Anterior cingulate cortex (tissue), 58 donors: ENCODE measurements around the gene D2HGDH.
A peak's percentile ranks its signal among the peaks of the same experiment; 100 is the strongest.

Experiments
- DNase-seq, 58 donors: peaks; one replicate each; lab custom pipeline; 2025; lab: John Stamatoyannopoulos, UW

D2HGDH gene

DNA sequence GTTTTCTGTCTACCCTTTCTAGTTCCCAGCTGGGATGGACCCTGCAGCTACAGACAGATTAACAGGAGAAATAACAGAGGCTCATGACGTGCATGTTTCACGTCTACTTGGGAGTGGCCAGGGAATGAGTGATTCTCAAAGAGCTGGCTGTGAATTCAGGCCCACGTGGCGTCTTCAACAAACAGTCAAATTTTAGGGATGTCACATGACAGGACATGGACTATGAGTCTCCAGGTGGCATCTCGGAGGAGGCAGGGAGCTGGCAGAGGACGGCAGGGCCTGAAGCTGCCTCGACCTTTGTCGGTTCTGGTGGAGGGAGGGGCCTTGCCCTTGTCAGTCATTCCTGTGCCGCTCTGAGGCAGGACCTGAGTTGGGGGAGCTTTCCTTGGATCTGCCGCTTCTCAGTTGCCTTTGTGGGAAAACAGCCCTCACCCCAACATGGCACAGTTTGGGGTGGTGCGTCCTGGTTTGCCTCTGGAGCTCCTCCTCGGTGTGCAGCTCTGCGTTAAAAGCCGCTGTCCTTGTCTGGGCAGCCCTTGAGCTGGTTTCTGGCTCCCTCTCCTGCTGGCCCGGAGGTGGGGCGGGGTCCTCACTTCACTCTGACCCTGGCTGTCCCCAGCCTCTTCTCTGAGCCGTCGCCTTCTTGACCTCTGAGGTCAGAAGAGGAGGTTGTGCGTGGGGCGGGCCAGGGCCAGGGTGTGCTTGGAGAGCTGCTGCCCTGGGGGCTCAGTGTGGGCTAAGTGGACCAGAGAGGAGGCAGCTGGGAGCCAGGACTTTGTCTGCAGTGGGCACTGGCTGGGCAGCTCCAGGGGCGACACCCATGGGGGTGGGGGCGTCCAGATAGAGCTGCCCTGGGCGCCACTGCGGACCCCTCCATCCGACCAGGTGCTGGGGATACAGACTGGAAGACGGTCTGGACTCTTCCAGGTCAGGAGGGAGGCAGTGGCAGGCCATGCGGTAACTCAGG, 30.1 kb downstream of the D2HGDH start:
- DNase-seq = no peak

- DNase-seq = no peak
Measured at GRCh38 chr2:241767464-241768250, 33.2 kb downstream of the D2HGDH start.

DNA sequence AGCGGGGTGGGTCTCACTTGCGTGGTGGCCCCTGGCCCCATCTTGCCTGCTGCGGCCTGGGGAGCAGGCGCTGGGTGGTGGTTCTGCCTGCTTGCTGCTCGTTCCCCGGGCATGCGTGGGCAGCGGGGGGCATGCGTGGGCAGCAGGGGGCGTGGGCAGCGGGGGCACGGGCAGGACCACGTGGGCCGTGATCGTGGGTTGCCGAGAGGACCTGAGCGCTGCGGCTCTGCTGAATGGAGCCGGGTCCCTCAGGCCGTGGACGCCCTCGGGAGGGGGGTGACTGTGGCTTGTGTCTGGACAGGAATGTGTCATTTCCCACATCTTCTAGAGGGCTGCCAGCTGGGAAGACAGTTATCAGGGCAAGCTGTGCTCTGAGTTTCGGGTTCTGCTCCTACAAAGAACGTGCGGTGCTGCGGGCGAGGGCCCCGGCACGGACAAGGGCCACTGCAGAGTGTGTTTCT, 33.9 kb downstream of the D2HGDH start:
- no peak for DNase-seq

DNA sequence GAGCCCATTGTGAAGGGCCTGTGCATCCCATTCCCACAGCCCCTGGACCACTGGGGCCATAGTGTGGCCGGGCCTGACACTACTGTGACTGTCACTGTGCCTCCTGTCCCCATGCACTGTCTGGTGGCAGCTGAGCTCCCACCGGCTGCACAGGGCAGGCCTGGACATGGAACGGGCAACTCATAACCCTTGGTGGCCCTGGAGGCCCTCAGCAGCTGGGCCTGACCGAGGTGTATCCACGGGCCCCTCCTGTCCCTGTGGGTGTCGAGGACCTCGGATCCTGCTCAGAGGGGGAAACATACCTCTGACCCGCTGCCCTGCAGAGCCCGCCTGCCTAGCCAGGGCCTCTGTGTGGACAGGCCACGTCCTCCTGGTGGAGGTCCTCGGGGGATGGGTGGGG, 34.4 kb downstream of the D2HGDH start:
- DNase-seq = no peak

DNA sequence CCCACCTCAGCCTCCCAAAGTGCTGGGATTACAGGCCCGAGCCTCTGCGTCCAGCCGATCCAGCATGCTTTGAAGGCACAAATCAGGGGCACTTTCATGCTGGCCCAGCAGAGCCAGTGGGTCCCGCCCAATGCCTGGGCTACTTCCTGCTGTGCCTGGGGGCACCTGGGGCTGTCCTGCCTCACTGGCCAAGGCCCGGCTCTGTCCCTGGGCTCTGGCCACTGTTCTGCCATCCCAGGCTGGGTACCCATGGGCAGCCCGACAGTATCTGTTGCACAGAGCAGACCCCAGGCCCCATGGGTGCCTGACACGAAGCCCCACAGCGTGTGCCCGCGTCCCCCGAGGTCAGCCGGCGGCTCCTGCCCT, 35.4 kb downstream of the D2HGDH start:
- no peak for DNase-seq

DNA sequence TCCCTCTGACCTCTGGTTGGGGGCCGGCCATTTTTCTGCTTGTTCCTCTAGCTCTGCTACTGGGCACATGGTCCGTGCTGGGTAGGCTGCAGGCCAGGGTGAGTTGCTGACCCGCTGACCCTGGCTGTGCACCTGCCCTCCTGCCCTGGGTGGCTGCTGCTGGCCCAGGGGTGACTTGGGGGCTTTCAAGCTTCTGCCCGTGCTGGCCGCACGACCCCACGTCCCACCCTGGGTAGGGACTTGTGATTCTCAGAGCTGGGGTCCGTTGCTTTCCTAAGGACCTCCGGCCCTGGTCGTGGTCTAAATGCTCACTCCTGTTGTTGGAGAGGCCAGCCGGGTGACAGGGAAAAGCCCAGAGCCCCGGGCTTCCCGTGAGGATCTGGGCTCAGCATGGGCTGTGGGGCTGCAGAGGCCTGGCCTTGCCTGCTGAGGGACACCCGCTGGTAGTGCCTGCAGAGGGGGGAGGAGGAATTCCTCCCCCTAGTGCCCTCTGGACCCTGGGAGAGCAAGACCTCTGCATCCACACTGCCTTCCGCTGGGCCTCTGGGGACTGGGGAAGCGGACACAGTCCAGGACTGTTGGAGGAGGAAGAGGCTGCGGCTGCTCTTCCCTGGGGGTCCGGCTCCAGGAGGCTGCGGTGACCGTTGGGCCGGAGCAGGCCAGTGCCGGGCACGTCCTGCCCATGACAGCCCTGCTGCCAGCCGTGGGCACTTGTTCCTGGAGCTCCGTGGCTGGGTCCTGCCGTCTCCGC, 35.9 kb downstream of the D2HGDH start:
- no peak for DNase-seq

DNA sequence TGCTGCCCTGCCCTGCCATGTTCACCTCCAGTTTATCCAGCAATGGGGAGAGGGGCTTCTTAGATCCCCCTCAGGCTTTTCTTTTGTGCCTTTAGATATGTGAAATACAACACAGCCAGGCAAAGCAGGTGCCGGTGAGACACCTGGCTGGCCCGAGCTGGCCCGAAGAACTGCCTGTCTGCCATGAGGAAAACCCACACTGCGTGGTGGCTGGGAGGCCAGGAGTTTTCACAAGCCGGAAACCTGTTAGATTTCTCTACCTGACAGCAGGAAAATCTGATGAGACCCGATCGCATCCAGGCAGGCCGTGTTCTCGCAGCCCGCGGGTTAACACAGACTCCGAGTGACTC, 36.5 kb downstream of the D2HGDH start:
- DNase-seq = no peak

DNA sequence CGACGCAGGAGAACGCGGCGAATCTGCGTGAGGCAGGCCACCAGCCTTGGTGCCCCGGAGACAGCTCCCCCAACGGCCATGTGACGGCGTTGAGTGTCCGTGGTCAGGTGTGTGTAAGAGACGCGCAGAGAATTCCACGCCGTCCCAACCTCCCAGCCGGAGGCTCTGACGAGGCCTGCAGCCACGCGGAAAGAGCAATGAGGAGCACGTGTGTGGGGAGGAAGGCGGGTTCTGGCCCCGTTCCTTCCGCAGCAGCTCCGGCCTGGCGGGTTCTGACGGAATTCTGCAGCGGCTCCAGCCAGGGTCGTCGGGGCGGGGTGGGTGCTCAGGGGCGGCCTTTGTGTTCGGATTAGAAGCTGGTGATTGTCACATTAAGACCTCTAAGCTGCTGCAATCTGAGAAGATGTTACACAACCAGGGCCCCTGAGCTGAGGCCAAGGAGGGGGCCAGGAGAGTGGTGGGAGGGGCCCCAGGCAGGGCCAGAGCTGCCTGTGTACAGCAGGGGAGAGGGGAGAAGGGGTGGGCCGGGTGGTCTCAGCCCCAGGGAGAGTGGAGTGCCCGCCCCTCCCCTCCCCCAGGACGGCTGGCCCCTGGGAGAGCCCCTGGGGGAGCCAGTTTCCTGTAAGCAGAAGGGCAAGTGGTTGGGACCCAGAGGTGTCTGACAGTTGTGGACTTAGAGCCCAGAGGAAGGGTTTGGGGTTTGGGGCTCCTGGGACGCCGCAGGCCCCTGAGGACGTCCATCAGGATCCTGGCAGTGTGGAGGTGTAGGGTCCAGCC, 37.0 kb downstream of the D2HGDH start:
- peak in 1 of 58 donors; percentile 13 for DNase-seq

- no peak for DNase-seq
Measured at GRCh38 chr2:241772063-241772499, 37.7 kb downstream of the D2HGDH start.

GRCh38 chr2:241773511-241774418, 39.3 kb downstream of the D2HGDH start:
- no peak for DNase-seq

DNA sequence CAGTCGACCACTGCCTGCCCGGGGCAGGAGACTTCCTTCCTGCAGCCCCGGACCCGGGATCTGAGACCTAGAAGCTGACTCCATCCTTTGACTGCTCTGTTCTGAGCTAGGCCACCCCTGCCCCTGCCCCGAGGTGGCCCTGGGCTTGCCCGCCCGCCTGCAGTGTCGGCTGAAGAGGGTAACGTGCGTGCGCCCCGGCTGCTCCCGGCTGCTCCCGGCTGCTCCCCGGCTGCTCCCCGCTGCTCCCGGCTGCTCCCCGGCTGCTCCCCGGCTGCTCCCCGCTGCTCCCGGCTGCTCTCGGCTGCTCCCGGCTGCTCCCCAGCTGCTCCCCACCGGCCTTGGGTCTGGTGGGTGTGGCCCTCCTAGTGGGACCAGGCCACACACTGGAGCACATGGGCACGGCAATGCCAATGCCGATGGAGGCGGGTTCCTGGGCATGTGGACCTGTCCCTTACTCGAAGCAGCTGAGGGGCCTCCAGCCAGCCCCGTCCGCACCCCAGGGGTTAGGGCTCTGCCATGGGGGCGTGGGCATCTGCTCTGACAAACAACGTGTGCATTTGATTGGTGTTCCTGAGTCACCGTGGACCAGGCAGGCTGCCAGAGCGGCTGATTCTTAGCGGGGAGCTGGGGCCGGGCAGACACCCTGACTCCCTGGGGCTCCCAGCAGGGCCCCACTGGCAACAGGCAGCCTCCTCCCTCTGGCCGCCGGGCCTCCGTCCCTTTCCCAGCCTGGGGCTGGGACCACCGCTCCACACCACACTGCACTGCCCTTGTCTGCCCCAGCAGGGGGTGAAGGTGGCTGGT, 40.2 kb downstream of the D2HGDH start:
- DNase-seq = no peak

DNA sequence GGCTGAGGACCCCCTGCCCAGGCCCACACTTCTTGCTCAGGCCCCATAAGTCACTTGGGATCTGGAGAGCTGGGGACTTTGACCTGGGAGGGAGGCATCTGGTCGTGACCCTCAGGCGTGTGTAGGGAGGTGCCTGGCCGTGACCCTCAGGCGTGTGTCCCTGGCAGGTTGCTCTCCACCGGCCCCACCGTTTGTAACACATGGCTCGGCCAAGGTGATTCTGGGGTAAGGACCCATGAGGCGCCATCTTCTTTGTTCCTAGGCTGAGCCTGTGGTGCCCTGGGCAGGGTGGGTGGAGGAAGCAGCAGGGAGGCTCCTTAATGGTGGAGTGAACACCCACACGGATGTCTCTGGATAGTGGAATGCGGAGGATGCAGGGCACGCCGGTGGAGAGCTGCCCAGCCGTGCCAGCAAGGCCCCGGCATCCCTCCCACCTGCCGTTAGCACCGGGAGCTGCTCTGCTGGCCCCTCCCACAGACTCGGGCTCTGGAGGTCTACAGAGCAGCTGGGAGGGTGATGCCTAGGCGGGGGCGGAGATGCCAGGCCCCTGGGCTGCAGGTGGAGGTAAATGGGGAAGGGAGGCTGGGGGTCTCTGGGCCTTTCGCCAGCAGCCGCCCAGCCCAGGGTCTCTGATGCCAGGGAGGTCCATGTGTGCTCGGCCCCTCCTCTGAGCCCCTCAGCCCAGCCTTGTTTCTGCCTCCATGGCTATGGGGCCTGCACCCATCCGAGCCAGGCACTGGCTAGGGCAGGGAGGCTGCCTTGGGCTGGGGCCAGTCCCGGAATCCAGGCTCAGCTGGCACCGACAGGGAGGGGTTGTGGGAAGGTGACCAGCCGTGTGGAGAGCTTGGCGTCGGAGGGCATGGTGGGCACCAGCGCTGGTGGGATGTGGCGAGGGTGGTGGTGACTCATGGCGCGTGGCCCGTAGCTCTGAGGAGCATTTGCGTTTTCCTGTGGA, 41.1 kb downstream of the D2HGDH start:
- DNase-seq = peak in 1 of 58 donors; percentile 50

GRCh38 chr2:241776336-241777169, 42.1 kb downstream of the D2HGDH start, which contains the start of gene GAL3ST2:
GAL3ST2 (plus strand) TSS chr2:241776822; CDS start chr2:241776956, 134 bp downstream.
- no peak for DNase-seq

GRCh38 chr2:241777170-241777685, 42.8 kb downstream of the D2HGDH start:
- DNase-seq = no peak
